WI38 (cell line): Measurements from ENCODE around the gene ACTN2.

Source experiments
- H3K4me3 ChIP-seq: 2 replicates; pipeline ENCODE4 v1.5.1; 2011; ENCODE audit warnings: low read depth, mild to moderate bottlenecking, control low read depth, low read length
- CTCF ChIP-seq: IDR thresholded peaks from 2 replicates; pipeline ENCODE4 v1.5.1; 2012; ENCODE audit warnings: low read depth, mild to moderate bottlenecking, control low read depth, low read length

Gene ACTN2

GRCh38 chr1:236750928-236751327 is 64.6 kb downstream of the ACTN2 start:
- no peak overlapping the region for H3K4me3 ChIP-seq
- no peak for TF ChIP-seq CTCF

- no peak for TF ChIP-seq CTCF
- H3K4me3 ChIP-seq: no peak overlapping the region
These were observed 65.1 kb downstream of the ACTN2 start for GRCh38 chr1:236751385-236751784.

- TF ChIP-seq CTCF: no peak
- no peak overlapping the region for H3K4me3 ChIP-seq
These were observed 65.6 kb downstream of the ACTN2 start for GRCh38 chr1:236751935-236752334.

DNA sequence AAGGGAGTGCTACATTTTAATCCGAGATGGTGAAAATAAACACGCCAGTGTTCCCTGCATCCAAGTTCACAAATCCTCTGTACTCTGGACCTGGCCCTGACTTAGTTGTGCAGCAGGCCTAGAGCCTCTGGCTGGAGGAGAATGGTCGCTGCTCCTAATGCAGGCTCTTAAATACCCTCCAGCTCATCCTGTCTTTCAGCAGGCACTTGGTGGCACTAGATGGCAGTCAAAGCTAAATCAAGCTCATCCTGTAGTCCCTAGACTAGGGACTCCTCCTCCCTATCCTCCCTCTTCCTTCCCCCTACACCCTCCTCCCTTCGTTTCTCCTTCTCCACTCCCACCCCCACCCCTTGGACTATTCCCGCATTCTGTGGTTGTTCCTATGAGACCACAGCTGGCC is 67.2 kb downstream of the ACTN2 start:
- TF ChIP-seq CTCF: no peak

DNA sequence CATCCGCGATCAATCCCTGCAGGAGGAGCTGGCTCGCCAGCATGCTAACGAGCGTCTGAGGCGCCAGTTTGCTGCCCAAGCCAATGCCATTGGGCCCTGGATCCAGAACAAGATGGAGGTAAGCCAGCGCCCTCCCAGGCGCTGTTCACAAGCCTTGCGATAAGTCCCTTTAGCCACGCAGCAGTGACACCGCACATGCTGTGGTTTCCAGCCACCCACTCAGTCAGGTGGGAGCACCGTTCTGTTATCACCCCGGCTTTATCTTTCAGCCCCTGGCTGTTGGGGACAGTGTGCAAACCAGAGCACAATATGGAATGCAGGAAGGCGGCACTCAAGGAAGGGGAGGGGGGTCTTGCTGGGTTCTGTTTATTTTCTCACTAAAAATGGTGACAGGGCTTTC is 67.7 kb downstream of the ACTN2 start:
- no peak overlapping the region for H3K4me3 ChIP-seq
- no peak for TF ChIP-seq CTCF

More for the DNA sequence above, 67.2 kb downstream of the ACTN2 start:
- H3K4me3 ChIP-seq: no peak overlapping the region

- TF ChIP-seq CTCF: no peak
- H3K4me3 ChIP-seq: no peak overlapping the region
These were observed 68.4 kb downstream of the ACTN2 start for GRCh38 chr1:236754525-236755210.

- H3K4me3 ChIP-seq: no peak overlapping the region
- no peak for TF ChIP-seq CTCF
These were observed 71.3 kb downstream of the ACTN2 start for GRCh38 chr1:236757640-236758039.
